ENCODE data around the gene PUS7L. TPM values are rescaled to one million over a fixed set of nuclear protein-coding genes. Genes with fewer than 3 reads are reported as not detected.

Gene PUS7L
- total and polyA plus RNA-seq, 2 of the 13 experiments (the other 11 are each of a cell fraction or from before 2014, with no cell fraction given) = 6.5 to 37.6 TPM

DNA sequence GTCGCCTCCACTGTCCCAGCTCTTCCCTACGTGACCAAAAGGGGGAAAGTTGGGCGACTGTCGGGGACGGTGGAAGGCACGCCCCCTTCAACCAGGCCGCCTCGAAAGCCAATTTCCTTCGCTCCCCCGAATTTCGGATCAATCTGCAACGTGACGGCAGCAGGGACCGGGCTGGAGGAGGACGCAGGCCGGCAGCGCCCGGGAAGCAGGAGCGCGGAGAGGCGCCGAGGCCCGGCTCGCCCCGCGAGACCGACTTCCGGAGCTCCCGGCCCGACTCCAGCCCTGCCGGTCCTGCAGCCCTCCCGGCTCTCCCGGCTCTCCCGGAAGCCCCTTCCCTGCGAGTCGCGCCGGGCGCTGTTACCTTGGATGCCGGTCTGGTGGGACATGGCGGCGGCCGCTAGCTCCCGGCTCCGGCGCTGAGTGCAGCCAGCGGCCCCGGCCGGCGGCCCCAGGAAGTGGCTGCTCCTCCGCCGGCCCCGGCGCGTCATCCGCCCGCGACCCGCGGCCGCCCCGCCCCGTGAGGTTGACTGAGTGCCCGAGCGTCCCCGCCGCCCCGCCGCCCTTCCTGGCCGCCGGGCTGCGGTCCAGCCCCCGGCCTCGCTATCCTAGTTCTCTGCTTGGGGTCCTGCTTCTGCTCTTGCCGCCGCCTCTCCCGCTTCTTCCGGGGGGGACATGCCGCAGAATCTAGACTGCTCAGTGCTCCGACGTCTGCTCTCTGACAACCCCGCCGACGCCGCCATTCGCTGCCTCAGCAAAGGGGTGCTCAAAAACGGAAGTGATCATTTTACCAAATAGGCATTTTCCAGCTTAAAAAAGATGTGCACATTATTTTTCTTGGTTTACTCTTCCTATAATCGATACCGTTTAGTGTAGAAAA is 47.5 kb upstream of the PUS7L start, which contains the start of gene TWF1 (continued):
- TF ChIP-seq, protein P1, sequence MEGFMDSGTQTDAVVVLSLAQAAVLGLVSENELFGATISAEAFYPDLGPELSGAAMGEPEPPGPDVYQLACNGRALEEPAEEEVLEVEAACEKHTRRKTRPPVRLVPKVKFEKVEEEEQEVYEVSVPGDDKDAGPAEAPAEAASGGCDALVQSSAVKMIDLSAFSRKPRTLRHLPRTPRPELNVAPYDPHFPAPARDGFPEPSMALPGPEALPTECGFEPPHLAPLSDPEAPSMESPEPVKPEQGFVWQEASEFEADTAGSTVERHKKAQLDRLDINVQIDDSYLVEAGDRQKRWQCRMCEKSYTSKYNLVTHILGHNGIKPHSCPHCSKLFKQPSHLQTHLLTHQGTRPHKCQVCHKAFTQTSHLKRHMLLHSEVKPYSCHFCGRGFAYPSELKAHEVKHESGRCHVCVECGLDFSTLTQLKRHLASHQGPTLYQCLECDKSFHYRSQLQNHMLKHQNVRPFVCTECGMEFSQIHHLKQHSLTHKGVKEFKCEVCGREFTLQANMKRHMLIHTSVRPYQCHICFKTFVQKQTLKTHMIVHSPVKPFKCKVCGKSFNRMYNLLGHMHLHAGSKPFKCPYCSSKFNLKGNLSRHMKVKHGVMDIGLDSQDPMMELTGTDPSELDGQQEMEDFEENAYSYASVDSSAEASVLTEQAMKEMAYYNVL (CRISPR knock-in tag; IDR thresholded peaks at IDR 0.05; ENCODE audit: borderline replicate concordance) = no peak
- TF ChIP-seq, protein P2, sequence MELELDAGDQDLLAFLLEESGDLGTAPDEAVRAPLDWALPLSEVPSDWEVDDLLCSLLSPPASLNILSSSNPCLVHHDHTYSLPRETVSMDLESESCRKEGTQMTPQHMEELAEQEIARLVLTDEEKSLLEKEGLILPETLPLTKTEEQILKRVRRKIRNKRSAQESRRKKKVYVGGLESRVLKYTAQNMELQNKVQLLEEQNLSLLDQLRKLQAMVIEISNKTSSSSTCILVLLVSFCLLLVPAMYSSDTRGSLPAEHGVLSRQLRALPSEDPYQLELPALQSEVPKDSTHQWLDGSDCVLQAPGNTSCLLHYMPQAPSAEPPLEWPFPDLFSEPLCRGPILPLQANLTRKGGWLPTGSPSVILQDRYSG (CRISPR knock-in tag; IDR thresholded peaks at IDR 0.05) = 0 out of 2 replicates have a peak, but pooled peaks have one; percentile 42
- TF ChIP-seq ZNF276 (CRISPR knock-in tag; IDR thresholded peaks at IDR 0.05; ENCODE audit: low read depth) (peak; percentile 41; the same call in 1 of the 2 replicates), ZFP82 (CRISPR knock-in tag; IDR thresholded peaks at IDR 0.05; ENCODE audit: borderline replicate concordance) (no peak), PCBP1 (IDR thresholded peaks at IDR 0.05; ENCODE audit: borderline replicate concordance, low read depth, low read length) (no peak), FOXJ3 (CRISPR knock-in tag; IDR thresholded peaks at IDR 0.05; ENCODE audit: borderline replicate concordance) (no peak), RBM39 (IDR thresholded peaks at IDR 0.05; ENCODE audit: low read depth, low read length, poor library complexity, severe bottlenecking) (no peak), ZNF224 (CRISPR knock-in tag; IDR thresholded peaks at IDR 0.05) (no peak), SP2 (CRISPR knock-in tag; IDR thresholded peaks at IDR 0.05) (no peak), ZNF274 (CRISPR knock-in tag; IDR thresholded peaks at IDR 0.05) (peak; percentile 30; the same call in 1 of the 2 replicates), NFAT5 (CRISPR knock-in tag; IDR thresholded peaks at IDR 0.05) (no peak), TMF1 (CRISPR knock-in tag; IDR thresholded peaks at IDR 0.05; ENCODE audit: low read depth) (no peak), GPBP1L1 (CRISPR knock-in tag; IDR thresholded peaks at IDR 0.05) (no peak), ZNF33B (CRISPR knock-in tag; IDR thresholded peaks at IDR 0.05) (no peak), ZNF382 (CRISPR knock-in tag; IDR thresholded peaks at IDR 0.05; ENCODE audit: borderline replicate concordance) (no peak)

Data from HepG2 (cell line).